ENCODE results near the gene RAD51D.
"Not testable (repeated sequence)": the region's sequence is repeated elsewhere in the genome, so short reads cannot be mapped to it uniquely, and the experiment has no call there.

The RAD51D gene

DNA sequence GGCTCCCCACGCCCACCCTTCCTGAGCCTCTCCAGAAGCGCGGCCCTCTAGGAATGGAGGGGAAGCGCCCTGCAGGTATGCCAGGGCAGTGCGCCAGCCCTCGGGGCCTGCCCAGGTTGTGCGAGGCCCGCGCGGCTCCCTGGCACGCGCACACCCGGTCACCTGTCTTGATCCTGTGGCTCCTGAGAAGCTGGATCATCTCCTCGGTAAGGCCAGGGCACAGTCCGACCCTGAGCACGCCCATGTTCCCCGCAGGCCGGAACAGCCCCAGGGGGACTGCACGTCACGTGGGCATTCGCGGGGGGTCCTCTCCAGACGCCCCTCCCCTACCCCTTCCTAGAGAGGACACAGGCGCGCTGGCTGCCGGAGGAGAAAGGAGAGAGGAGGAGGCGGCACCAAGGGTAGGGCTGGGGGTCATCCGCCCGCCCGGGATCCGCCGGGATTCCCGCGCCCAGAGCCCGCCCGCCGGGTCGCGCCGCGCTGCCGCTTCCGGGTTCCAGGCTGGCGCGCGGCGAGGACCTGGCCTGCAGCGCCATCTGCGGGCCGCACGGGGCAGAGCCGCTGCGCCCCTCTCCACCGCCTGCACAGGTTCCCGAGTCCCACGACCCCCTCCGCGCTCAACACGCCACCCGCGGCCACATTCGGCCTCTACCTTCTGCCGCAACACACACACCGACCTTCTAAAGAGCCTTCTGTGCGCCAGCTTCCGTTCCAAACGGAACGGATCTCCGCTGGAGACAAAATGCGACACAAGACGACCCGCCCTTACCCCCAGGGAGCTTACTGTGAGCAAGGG, at the start of gene RAD51D:
Gene RAD51D, minus strand, starts transcription at position 491 of the 796 bp plus-strand sequence. Its CDS starts 247 bp downstream, at position 244.
- Mint-ChIP-seq H3K27me3 (no peaks in the 10 kb centered on the region), H3K27ac (peak within 1 kb of the TSS; percentile 97 to 98), H3K9me3 (no peaks in the 10 kb centered on the region), H3K4me3 (peak within 1 kb of the TSS; percentile 90 to 98), H3K4me1 (peaks cover 43% of the 10 kb centered on the region)
- DNase-seq (peak; percentile 85 to 86), ATAC-seq (peak; percentile 91)

DNA sequence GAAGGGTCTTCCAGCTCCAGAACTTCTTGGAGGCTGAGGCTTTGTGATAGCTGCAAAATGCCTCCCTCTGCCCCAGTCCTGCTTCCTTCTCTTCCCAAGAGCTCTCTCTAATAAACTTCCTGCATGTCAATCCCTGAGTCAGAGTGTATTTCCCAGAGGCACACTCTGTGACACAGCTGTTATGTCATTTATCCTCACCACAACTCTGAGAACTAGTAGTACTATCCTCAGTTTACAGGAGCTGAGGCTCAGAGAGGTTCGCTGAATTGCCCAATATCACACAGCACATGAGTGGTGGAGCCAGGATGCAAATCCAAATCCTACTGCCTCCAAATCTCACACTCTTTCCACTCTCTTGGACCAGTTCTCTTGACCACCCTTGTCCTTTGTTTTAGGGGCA, 48.0 kb upstream of the RAD51D start:
- no peak overlapping the region for H3K27ac Mint-ChIP-seq
- DNase-seq: no peak
- ATAC-seq: no peak

GRCh38 chr17:35167046-35167445, 47.4 kb upstream of the RAD51D start:
- no peak overlapping the region for H3K4me3 Mint-ChIP-seq
- no peaks in the 10 kb centered on the region for H3K9me3 Mint-ChIP-seq
- H3K27me3 Mint-ChIP-seq: no peaks in the 10 kb centered on the region
- H3K27ac Mint-ChIP-seq: no peak overlapping the region
- DNase-seq (no peak), ATAC-seq (no peak)
- peaks cover 37% of the 10 kb centered on the region for H3K4me1 Mint-ChIP-seq

More for the DNA sequence above, 48.0 kb upstream of the RAD51D start:
- Mint-ChIP-seq H3K27me3 (no peaks in the 10 kb centered on the region), H3K4me1 (peaks cover 39% of the 10 kb centered on the region), H3K9me3 (no peaks in the 10 kb centered on the region), H3K4me3 (no peak overlapping the region)

GRCh38 chr17:35166526-35166925, 46.9 kb upstream of the RAD51D start:
- Mint-ChIP-seq H3K4me1 (peaks cover 38% of the 10 kb centered on the region), H3K27ac (peak overlapping the region in 1 of 2 donors; percentile 48), H3K9me3 (no peaks in the 10 kb centered on the region), H3K27me3 (no peaks in the 10 kb centered on the region), H3K4me3 (no peak overlapping the region)
- DNase-seq: no peak
- ATAC-seq: no peak

- H3K27ac Mint-ChIP-seq: no peak overlapping the region
- peaks cover 51% of the 10 kb centered on the region for H3K4me1 Mint-ChIP-seq
- no peak overlapping the region for H3K4me3 Mint-ChIP-seq
- no peak for DNase-seq
- no peaks in the 10 kb centered on the region for H3K27me3 Mint-ChIP-seq
- no peak for ATAC-seq
- no peaks in the 10 kb centered on the region for H3K9me3 Mint-ChIP-seq
These were observed 45.1 kb upstream of the RAD51D start for GRCh38 chr17:35164716-35165115.

- H3K4me3 Mint-ChIP-seq: no peak overlapping the region
- H3K9me3 Mint-ChIP-seq: no peaks in the 10 kb centered on the region
- no peaks in the 10 kb centered on the region for H3K27me3 Mint-ChIP-seq
- H3K4me1 Mint-ChIP-seq: peaks cover 58% of the 10 kb centered on the region
- ATAC-seq (no peak), DNase-seq (no peak)
- no peak overlapping the region for H3K27ac Mint-ChIP-seq
These were observed 44.2 kb upstream of the RAD51D start for GRCh38 chr17:35163886-35164285.

DNA sequence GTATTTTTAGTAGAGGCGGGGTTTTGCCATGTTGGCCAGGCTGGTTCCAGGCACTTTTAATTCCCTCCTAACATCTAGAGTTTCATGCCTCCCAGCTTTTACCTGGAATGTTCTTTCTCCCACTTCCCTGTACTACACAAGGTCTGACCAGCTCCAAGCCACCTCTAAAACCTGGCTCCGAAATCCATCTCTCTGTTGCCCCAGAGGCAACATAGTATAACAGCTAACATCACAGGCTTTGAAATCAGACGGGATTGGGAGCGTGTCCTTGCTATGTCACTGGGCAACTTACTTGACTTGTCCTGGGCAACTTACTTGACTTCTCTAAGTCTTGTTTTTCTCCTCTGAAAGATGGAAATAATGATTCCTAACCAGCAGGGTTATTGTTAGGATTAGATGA, 43.1 kb upstream of the RAD51D start:
- DNase-seq (no peak), ATAC-seq (no peak)
- H3K27ac Mint-ChIP-seq: no peak overlapping the region
- H3K4me3 Mint-ChIP-seq: no peak overlapping the region
- H3K4me1 Mint-ChIP-seq: peaks cover 52% of the 10 kb centered on the region
- no peaks in the 10 kb centered on the region for H3K27me3 Mint-ChIP-seq
- H3K9me3 Mint-ChIP-seq: no peaks in the 10 kb centered on the region

GRCh38 chr17:35161281-35161761, 41.7 kb upstream of the RAD51D start:
- H3K4me3 Mint-ChIP-seq: peak overlapping the region; percentile 51 to 54
- H3K27me3 Mint-ChIP-seq: no peaks in the 10 kb centered on the region
- no peak for DNase-seq
- no peaks in the 10 kb centered on the region for H3K9me3 Mint-ChIP-seq
- ATAC-seq: peak; percentile 78
- peaks cover 47% of the 10 kb centered on the region for H3K4me1 Mint-ChIP-seq
- peak overlapping the region in 1 of 2 donors; percentile 50 for H3K27ac Mint-ChIP-seq

DNA sequence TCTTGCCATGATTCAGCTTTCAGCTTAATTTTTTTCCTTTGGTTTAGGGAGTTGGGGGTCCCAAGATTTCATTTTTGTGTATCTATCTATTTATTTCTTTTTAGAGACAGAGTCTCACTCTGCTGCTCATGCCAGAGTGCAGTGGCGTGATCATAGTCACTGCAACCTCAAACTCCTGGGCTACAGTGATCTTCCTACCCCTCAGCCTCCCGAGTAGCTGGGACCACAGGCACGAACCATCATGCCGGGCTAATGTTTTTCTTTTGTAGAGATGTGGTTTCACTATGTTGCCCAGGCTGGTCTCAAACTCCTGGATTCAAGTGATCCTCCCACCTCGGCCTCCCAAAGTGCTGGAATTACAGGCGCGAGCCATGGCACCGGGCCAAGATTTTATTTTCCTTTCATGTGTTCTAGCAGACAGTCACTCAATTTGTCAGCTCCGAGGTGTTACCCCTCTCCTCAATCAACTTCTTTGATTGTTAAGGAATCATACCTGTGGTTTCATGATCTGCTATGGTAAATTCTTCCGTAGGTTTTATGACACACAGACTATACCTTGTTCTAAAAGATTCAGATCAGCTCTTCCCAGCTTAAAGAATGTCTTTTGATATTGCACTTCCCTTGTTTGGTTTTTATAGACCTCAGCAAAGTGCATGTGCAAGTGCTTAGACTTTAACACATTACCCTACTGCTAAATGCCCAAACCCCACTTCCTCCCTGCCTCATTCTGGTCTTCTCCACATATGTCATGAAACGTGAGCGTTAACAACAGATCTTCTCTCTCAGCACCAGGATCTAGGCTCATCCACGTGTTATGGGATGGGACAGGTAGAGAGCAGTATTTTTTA, 40.9 kb upstream of the RAD51D start:
- Mint-ChIP-seq H3K4me3 (peak overlapping the region; percentile 51 to 54), H3K27ac (peak overlapping the region; percentile 50 to 59), H3K9me3 (no peaks in the 10 kb centered on the region), H3K27me3 (no peaks in the 10 kb centered on the region), H3K4me1 (peaks cover 47% of the 10 kb centered on the region)
- ATAC-seq: peak; percentile 77
- DNase-seq: no peak

DNA sequence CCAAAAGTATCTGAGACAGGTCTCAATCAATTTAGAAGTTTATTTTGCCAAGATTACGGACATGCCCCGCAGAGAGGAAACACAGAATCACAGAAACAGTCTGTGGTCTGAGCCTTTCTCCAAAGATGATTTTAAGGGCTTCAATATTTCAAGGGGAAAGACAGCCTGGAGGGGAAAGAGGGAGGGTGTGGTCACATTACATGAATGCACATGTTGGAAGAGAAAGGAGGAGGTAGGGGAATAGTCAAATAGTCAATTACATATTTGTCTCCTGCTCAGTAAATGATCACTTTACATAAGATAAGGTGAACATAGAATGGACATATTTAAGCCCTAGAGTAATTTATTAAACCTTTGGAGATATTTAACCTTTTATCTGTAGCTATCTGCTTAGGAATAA, 40.3 kb upstream of the RAD51D start:
- Mint-ChIP-seq H3K27ac (peak overlapping the region in 1 of 2 donors; percentile 14), H3K27me3 (no peaks in the 10 kb centered on the region), H3K4me3 (no peak overlapping the region), H3K9me3 (no peaks in the 10 kb centered on the region), H3K4me1 (peaks cover 47% of the 10 kb centered on the region)
- ATAC-seq (no peak), DNase-seq (no peak)

- peaks cover 22% of the 10 kb centered on the region for H3K4me1 Mint-ChIP-seq
- no peak overlapping the region for H3K27ac Mint-ChIP-seq
- no peak for ATAC-seq
- H3K9me3 Mint-ChIP-seq: no peaks in the 10 kb centered on the region
- H3K27me3 Mint-ChIP-seq: no peaks in the 10 kb centered on the region
- no peak overlapping the region for H3K4me3 Mint-ChIP-seq
- DNase-seq: no peak
These were observed 35.6 kb upstream of the RAD51D start for GRCh38 chr17:35155246-35155645.

DNA sequence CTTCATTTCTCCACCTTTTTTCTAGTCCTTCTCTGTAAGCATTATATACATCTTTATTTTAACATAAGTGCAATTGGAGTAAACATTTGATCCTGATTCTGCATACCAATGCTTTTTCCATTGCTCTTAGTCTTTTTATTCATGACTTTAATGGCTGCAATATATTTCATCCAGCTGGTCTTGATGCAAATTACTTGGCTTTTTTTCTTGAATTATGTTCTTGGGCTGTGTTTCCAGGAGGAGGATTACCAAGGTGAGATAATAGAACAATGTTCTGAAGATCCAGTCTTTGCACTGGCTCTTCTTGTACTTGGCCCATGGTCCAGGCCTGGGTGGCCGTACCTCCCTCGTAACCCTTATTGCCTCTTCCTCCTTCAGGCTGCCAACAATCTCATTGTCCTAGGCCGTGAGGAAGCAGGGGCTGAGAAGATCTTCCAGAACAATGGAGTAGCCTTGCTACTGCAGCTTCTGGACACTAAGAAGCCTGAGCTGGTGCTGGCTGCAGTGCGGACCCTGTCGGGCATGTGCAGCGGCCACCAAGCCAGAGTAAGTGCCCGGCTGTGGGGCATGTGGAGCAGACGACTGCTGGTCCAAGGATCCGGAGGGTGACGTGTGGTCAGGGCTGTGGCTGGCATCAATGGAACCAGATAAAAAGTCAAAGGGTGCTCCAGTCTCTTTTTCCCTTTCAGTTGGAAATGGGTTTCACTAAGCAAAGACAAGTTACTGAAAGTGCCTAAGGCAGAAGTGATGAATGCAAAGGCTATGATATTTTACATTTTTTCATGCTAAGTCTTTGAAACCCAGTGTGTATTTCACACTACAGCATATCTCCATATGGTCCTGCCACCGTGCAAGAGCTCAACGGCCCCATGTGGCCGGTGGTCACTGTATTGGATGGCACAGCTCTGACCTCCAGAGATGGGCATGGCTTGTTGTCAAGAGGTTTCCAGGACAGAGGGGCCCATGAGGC, 34.8 kb upstream of the RAD51D start:
- Mint-ChIP-seq H3K27me3 (no peaks in the 10 kb centered on the region), H3K4me3 (no peak overlapping the region), H3K27ac (no peak overlapping the region), H3K4me1 (peaks cover 14% of the 10 kb centered on the region), H3K9me3 (no peaks in the 10 kb centered on the region)
- DNase-seq (no peak), ATAC-seq (no peak)

- DNase-seq (no peak), ATAC-seq (no peak)
- peaks cover 10% of the 10 kb centered on the region for H3K4me1 Mint-ChIP-seq
- H3K27ac Mint-ChIP-seq: no peak overlapping the region
- no peaks in the 10 kb centered on the region for H3K27me3 Mint-ChIP-seq
- H3K4me3 Mint-ChIP-seq: no peak overlapping the region
- H3K9me3 Mint-ChIP-seq: no peaks in the 10 kb centered on the region
These were observed 32.9 kb upstream of the RAD51D start for GRCh38 chr17:35152421-35153140.

- DNase-seq, ATAC-seq, H3K9me3 Mint-ChIP-seq, H3K27ac Mint-ChIP-seq, H3K4me3 Mint-ChIP-seq, H3K27me3 Mint-ChIP-seq: not testable (repeated sequence)
- peaks cover 10% of the 10 kb centered on the region for H3K4me1 Mint-ChIP-seq
These were observed 31.4 kb upstream of the RAD51D start for GRCh38 chr17:35151080-35151479.
